HL-60/S4 treated with phorbol 12-myristate 13-acetate at 8.2 ng/mL for 4 days and 3 days (cell line): Measurements from ENCODE around the gene ATP2B2.

Experiments
- in situ Hi-C: fragments of 300-500 bp; cut with MboI; formaldehyde crosslinking; loops from 2 replicates; pipeline ENCODE4 v1.15.0; 2022; ENCODE audit warnings: low sequenced_read_pairs

Gene ATP2B2

DNA sequence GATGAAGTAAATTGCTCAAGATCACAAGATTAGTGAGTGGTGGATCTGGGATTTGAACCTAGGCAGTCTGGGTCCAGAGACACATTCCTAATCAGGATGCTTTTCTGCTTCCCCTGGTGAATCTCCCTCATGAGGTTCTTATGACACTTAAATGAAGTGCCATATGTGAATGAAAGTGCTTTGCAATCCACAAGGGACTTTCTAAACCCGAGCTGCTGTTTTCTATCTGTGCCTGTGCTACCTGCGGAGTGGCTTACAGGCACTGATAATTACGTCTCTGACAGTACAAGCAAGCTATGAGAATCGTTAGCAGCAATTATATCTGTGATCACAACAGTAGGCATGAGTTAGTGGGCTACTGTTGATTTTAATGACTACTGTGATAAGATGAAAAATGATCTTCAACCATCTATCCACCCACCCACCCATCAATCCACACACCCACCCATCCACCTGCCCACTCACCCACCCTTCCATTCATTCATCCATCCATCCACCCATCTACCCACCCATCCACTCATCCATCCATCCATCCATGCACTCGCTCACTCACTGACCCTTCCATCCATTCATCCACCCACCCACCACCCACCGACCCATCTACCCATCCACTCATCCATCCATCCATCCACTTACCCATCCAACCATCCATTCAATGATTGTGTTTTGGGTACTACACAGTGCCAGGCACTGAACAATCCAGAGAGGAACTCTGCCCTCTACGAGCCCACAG is 51.8 kb downstream of the ATP2B2 start:
- in situ Hi-C loops, result no loop called here

DNA sequence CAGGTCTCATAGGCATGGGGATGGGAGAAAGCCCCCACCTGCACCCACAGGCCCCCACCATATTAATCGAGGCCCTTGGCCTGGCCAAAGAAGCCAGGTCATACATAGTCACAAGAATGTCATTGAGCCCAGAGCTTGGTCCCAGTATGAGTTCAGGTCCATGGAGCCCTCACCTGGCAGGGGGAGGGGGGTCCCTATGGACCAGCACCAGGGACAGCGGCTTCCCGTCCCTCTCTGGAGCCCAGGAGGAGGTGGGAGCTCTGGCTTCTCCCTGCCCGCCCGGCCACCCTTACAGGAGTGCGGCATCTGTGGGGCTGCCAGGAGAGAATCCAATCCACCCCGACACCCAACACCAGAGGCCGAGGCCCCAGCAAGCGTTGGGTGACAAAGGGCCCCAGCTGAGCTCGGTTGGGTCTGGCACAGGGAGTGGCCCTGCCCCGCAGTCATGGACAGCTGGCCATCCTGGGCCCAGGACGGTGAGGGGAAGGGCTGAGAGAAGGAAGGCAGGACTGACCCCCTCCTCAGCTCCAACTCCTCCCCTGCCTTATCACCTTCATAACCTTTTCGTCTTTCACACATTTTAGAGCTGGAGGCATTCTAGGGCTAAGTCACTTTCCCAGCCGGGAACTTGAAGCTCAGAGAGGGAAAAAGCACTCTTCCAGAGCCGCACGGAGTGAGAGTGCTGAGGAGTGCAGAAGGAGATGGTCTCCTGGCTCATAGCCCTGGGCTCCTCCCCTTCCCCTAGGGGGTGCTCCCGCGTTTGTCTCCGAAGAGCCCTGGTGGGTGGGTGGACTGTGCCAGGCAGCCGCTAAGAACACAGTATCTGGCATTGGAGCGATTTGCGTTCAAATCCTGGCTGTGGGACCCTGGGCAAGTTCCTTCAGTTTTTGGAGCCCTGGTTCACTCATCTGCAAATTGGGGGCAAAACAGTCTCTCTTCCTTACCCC is 54.6 kb downstream of the ATP2B2 start:
- in situ Hi-C loops, result no loop called here

DNA sequence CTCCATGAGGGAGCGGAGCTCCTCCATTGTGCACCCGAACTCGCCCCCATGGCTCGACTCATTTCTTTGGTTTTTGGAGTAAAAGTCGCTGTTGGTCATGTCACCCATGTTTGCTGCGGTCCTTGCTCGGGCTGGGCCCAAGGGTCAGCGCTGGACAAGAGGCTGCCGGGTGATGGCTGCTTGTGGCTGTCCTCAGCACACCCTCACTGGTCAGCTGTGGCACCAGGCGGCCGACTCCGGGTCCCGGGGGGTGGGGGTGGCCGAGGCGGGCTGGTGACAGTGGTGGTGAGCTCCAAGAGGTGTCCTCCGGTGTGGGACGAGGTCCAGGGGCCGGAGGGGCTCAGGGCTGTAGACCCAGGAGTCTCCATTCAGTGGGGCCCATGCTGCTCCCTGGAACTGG is 56.0 kb downstream of the ATP2B2 start:
- in situ Hi-C loops, result no loop called here

GRCh38 chr3:10448544-10448943 is 56.8 kb downstream of the ATP2B2 start:
- in situ Hi-C loops, result no loop called here

- in situ Hi-C loops, result no loop called here
Observed at GRCh38 chr3:10447527-10448260, 57.7 kb downstream of the ATP2B2 start.

- in situ Hi-C loops, result no loop called here
Observed at GRCh38 chr3:10447110-10447509, 58.3 kb downstream of the ATP2B2 start.

GRCh38 chr3:10445561-10446175 is 59.7 kb downstream of the ATP2B2 start:
- in situ Hi-C loops, result no loop called here

DNA sequence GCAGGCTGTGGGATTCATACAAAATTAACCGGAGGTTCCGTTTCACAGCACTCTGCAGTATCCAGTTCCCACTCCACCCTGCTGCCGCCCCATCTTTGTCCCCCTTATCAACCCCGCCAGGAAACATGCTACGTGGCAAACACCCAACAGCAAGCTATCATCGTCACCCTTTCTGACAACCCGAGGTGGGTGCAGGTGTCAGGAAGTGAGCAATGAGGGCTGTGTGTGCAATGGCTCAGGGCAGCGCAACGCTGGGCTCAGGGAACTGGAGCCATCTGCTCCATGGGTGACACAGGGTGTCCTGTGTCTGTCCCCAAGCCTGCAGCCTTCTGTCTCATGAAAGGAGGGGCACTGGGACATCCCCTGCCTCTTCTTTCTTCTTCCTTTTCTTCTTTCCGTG is 60.9 kb downstream of the ATP2B2 start:
- in situ Hi-C loops, result no loop called here

GRCh38 chr3:10444110-10444429 is 61.3 kb downstream of the ATP2B2 start:
- in situ Hi-C loops, result no loop called here

DNA sequence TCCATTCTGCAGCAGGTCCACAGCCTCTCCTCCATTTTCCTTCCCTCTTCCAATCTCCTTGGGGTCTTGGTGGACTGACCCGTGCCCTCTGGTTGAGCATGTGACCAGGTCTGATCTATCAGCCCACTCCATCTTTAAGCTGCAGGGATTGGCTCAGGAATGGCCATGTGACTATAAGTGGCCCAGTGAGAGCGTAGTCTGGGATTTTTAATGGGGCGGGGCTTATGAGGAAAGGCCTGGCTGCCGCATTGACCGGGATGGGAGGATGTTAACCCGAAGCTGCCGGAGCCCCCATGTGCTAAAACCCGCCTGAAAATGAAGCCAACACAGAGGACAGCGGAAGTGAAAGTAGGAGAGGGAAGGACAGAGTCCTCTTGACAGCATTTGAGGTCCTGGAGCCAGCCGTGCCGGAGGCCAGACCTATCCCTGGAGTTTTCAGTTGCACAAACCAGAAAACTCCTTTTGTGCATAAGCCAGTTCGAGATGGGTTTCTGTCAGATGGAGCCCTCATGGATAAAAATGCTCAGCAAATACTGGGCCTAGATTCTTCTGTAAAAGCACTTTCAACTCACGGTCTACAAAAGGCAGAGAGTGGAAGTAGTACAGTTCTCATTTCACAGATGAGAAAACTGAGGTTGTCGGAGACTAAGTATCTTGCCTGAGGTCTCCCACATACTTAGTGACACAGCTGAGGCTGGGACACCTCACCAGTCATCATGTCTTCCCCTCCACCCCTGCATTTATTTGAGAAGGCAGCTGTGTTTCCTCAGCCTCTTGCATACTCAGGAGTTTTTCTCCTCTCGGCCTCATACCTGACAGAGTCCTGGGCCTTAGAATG is 61.9 kb downstream of the ATP2B2 start:
- in situ Hi-C loops, result no loop called here

DNA sequence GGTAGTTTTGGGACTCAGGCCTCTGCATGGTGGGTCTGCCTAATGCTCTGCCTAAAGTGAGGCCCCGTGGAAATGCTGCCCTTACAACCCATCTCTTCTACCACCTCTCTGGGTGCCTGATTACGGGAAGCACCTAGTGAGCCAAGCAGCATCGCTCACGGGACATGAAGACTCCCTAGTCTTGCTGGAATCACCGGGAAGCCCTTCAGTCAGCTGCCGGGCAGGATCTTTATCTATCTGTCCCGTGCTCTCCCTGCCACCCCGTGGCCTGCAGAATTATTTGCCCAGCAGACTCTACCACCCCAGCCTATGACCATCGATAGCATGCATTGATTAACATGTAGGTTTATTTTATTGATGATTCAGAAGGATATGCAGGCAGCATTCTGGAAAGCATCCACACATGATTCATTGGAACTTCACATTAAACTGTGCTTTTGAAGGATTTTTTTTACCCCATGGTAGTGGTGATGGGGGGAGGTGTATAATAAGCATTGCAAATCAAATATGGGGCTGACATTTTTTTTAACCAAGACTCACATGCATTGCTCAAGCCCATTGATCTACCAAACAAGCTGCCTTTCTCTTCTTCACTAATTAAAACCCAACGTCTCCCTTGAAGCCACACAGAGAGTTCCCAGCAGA is 63.1 kb downstream of the ATP2B2 start:
- in situ Hi-C loops, result no loop called here

DNA sequence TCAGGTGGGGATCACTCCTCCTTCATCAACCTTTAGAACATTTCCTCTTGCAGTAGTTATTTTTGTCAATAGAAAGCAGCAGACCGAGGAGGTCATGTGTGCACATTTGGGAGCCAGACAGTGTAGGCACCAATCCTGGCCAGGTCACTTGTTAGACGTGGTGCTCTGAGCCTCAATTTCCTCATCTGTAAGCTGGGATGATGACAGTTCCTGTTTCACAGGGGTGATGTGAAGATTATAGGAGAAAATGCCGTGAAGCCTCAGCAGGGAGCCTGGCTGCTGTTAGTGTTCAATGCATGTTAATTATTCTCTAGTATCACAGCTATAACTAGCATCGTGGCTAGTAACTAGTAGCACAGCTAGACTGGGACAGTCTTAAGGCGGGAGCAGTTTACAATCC is 64.7 kb downstream of the ATP2B2 start:
- in situ Hi-C loops, result no loop called here

- in situ Hi-C loops, result no loop called here
Observed at GRCh38 chr3:10438902-10439610, 66.3 kb downstream of the ATP2B2 start.

- in situ Hi-C loops, result no loop called here
Observed at GRCh38 chr3:10437995-10438901, 67.1 kb downstream of the ATP2B2 start.

GRCh38 chr3:10437272-10437994 is 68.0 kb downstream of the ATP2B2 start:
- in situ Hi-C loops, result no loop called here

DNA sequence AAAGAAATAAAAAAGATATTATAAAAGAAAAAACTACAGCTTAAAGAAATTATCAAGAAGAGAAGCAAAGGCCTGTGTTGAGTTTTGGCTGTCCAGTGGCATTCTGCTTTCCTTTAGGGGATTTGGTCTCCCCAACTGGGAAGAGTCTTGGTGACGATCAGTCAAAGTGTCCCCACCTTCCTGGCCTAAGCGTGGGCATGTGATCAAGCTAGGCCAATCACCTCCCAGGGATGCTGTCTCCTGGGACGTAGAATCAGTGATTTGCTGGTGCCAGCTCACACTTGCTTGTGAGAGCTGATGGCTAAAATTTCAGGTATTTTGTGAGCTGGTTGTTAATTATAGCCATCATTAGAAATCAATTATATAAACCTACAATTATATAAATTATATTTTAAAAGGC is 69.5 kb downstream of the ATP2B2 start:
- in situ Hi-C loops, result no loop called here

GRCh38 chr3:10434938-10435336 is 70.4 kb downstream of the ATP2B2 start:
- in situ Hi-C loops, result no loop called here
